ENCODE measurements around the gene C5orf63. TPM values are rescaled to one million over a fixed set of nuclear protein-coding genes. Genes with fewer than 3 reads are reported as not detected.
"Not testable (repeated sequence)": the region's sequence is repeated elsewhere in the genome, so short reads cannot be mapped to it uniquely, and the experiment has no call there.

Gene C5orf63
- total and polyA plus RNA-seq, 9 of the 15 experiments (the other 6 are each of a cell fraction or from before 2014, with no cell fraction given), result 1.8 to 24.6 (median 6.2) TPM

- BruUV-seq (replicated peaks); ATAC-seq; intact Hi-C loops (cut with micrococcal nuclease); H3K9me3 ChIP-seq (replicated peaks; ENCODE audit: control insufficient read depth, insufficient read depth, low read depth, low read length); CTCF ChIA-PET (ENCODE audit: low intra/inter-chr PET ratio); H3K4me3 ChIP-seq; H3K36me3 ChIP-seq (ENCODE audit: control insufficient read depth, insufficient read depth, low read length); H3K4me2 ChIP-seq (ENCODE audit: insufficient read depth, low read length); H3K79me2 ChIP-seq (ENCODE audit: control insufficient read depth, insufficient read depth, low read length); H3K27ac ChIP-seq (ENCODE audit: extremely low read depth, low read depth, low read length); FAIRE-seq; H3K9ac ChIP-seq (ENCODE audit: insufficient read depth in 1 of 2, low read depth in 2 of 2, low read length in 2 of 2); H2AFZ ChIP-seq (ENCODE audit: low read depth, low read length); H3K9me1 ChIP-seq (ENCODE audit: control insufficient read depth, insufficient read depth, low read length); H3K27me3 ChIP-seq (ENCODE audit: control insufficient read depth in 2 of 2, insufficient read depth in 2 of 2, low read length in 2 of 2); H4K20me1 ChIP-seq (replicated peaks; ENCODE audit: control insufficient read depth, insufficient read depth, low read length); DNase-seq (ENCODE audit: extremely low read depth in 1 of 4, low spot score in 3 of 4); H3K4me1 ChIP-seq (replicated peaks in 1 of 2; ENCODE audit: control insufficient read depth in 2 of 2, insufficient read depth in 2 of 2, low read length in 2 of 2); in situ Hi-C loops (cut with MboI): not testable (repeated sequence)
- WGBS (ENCODE audit: insufficient coverage, low coverage, missing lambda C conversion rate), result 0% methylated on average over 9 of the region's 9 CpGs
- POLR2A ChIA-PET, result interaction anchor here (0.6 to 0.7 kb wide), 2 partner anchors 47 to 285 kb away, joined by 3 read pairs; no protein-coding TSS in a partner anchor
Measured at GRCh38 chr5:127108624-127109260, 35.4 kb upstream of the C5orf63 start.

DNA sequence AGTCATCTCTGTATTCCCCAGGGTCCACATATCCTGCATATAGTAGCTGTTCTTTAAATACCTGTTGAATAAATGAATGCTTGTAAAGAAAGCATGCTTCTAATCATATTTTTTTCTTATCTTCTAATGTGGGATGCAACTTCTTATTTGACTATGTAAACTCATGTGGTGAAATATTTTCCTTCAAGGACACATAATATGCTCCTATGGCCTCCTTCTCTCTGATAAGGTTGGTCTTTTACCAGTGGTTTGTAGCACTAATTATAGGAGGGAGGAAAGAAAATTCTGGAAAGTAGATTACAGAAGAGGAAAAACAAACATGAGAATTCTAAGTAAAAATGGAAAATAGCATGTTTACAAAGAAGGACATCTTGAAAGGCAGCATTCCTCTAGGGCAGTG is 28.6 kb upstream of the C5orf63 start:
- no peak overlapping the region for H3K27ac ChIP-seq (ENCODE audit: extremely low read depth, low read depth, low read length)
- in situ Hi-C loops (cut with MboI) (no loop called here), intact Hi-C loops (cut with micrococcal nuclease) (no loop called here)
- no TSS peak for BruUV-seq (replicated peaks)
- H3K9ac ChIP-seq (ENCODE audit: insufficient read depth in 1 of 2, low read depth in 2 of 2, low read length in 2 of 2), result no peak overlapping the region
- no peak for FAIRE-seq
- H3K4me2 ChIP-seq (ENCODE audit: insufficient read depth, low read length), result no peak overlapping the region
- H2AFZ ChIP-seq (ENCODE audit: low read depth, low read length), result no peak overlapping the region
- POLR2A ChIA-PET, result no interaction called here
- H3K9me1 ChIP-seq (ENCODE audit: control insufficient read depth, insufficient read depth, low read length), result no peaks in the 10 kb centered on the region
- H3K4me3 ChIP-seq, result no peak overlapping the region
- H3K27me3 ChIP-seq (ENCODE audit: control insufficient read depth in 2 of 2, insufficient read depth in 2 of 2, low read length in 2 of 2), result peaks cover 9 to 11% of the 10 kb centered on the region in 2 experiments; a peak in 3 of 5 replicates
- no peak for TF ChIP-seq FOSL1 (tag; conservative IDR thresholded peaks at IDR 0.05)
- no peak for TF ChIP-seq IRF2 (CRISPR knock-in tag; IDR thresholded peaks at IDR 0.05)
- no peak for TF ChIP-seq CHD2 (IDR thresholded peaks at IDR 0.05; ENCODE audit: low read depth, low read length)
- no peak for TF ChIP-seq SRSF7 (optimal IDR thresholded peaks at IDR 0.05; ENCODE audit: low read depth, low read length)
- TF ChIP-seq ZNF212 (CRISPR knock-in tag; IDR thresholded peaks at IDR 0.05), result no peak
- no peaks in the 10 kb centered on the region for H3K36me3 ChIP-seq (ENCODE audit: control insufficient read depth, insufficient read depth, low read length)
- H3K9me3 ChIP-seq (replicated peaks; ENCODE audit: control insufficient read depth, insufficient read depth, low read depth, low read length), result no peaks in the 10 kb centered on the region
- no peak for ATAC-seq
- H3K4me1 ChIP-seq (replicated peaks in 1 of 2; ENCODE audit: control insufficient read depth in 2 of 2, insufficient read depth in 2 of 2, low read length in 2 of 2), result no peaks in the 10 kb centered on the region; a peak in 1 of 5 replicates
- CTCF ChIA-PET (ENCODE audit: low intra/inter-chr PET ratio), result no interaction called here
- H4K20me1 ChIP-seq (replicated peaks; ENCODE audit: control insufficient read depth, insufficient read depth, low read length), result no peaks in the 10 kb centered on the region
- DNase-seq (ENCODE audit: extremely low read depth in 1 of 4, low spot score in 3 of 4), result no peak
- H3K79me2 ChIP-seq (ENCODE audit: control insufficient read depth, insufficient read depth, low read length), result no peaks in the 10 kb centered on the region
